T-helper 1 cell treated with Interleukin-12 subunit alpha and Interleukin-12 subunit beta and Interleukin-4 antibody, amounts not matched to agents 30 ng/mL and 1 ng/mL, for 36 hours (primary cell): ENCODE measurements around the gene PPP1R27. TPM values are rescaled to one million over a fixed set of nuclear protein-coding genes. Genes with fewer than 3 reads are reported as not detected.

Experiments used
- intact Hi-C: fragments of 100-400 bp; cut with micrococcal nuclease; formaldehyde crosslinking; loops from one replicate; pipeline ENCODE4 v1.15.1; 2024
- total RNA-seq: library from RNA; stranded (reverse); gene quantifications from 2 replicates; pipeline ENCODE4 v1.2.3, GENCODE V29; 2022

PPP1R27 gene
- total RNA-seq, 1 donor from 2014 or later: not detected

- intact Hi-C loops: no loop called here
Measured at GRCh38 chr17:81807839-81808238, 27.0 kb downstream of the PPP1R27 start.

DNA sequence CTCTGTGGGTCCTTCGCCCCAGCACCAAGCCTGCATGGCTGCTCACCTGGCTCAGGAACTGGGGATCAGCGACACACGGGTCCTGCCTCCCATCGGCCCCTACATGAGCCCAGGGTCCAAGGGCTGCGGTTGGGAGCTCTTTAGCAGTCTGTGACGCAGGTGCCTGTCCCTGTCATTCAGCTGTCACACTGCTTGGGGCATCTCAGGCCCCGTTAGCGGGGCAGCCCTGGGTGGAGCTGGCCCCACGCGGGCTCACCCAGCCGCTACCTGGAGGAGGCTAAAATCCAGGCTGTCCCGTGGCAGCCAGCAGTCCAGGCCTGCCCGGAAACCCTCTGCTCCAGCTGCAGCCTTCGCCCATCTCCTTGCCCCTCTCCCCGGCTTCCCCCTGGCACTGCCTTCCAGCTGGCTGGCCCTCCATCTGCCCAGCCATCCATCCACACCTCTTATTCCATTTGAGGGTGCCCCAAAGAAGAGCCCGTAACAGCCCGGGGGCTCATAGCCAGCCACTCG, 27.6 kb downstream of the PPP1R27 start:
- intact Hi-C loops: no loop called here

GRCh38 chr17:81806461-81807209, 28.2 kb downstream of the PPP1R27 start:
- intact Hi-C loops: no loop called here

DNA sequence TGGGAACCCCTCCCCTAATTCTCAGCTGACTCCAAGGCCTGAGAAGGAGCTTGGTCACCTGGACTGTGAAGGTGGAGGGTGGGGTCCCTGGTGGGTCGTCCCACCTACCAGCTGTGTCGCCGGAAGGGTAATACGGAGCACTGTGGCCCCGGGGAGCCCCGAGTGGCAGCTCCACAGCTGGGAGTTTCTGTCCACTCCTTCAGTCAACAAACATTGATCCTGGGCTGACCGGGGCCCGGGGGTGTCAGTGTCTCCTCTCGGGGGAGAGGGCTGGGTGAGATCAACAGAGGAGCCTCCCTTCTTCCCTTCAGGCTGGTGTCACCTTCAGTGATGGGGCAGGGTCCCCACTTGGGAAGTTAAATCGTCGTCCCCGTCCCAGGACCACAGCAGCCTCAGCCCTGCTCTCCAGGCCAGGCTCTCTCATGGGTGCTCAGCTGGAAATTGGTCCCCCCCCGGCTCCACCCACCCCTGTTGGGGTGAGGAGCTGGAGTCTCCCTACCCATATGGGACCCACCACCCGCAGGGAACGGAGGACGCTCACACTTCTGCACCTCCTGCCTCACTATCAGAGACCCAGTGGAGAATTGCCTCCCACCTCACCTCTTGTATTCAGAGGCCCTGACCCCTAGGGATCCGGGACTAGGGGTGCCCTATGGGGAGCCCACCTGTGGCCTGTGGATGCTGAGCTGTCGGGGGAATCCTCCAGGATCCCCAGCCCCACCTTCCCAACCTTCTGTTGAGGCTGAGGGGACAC, 29.0 kb downstream of the PPP1R27 start:
- intact Hi-C loops: no loop called here

DNA sequence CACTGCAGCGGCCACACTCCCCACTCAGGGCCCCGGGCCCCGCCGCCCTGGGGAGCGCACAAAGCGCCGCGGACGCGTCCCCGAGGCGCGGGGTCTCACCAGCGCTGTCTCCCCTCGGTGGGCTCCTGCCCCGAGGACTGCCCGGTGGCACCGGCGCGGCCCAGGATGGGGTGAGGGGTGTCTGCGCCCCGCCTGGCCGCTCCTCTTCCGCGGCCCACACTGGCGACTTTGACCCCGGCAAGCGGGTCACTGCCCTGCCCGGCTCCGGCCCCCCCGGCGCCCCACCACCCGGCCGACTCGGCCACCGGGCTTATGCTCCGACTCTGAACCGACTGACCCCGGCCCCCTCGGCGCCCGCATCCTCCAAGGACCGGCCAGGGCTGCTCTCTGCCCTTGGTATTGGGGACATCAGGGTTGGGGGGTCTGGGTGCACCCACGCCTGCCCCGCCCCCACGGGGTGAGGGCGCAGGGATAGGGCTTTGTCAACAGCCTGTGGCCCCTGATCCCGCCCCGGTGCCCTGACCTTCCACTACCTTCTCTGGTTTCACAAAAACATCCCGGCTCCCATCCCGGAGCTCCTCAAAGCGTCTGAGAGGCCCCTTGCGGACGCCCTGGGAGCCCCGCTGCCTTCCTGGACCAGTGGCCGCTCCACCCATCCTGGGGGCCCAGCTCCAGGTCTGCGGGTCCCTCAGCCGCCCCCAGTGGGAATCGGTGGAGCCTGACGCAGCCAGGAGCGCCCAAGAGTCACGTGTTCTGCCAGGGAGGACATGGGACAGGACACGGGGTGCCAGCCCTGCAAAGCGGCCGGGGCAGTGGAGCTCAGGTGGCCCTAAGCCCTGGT, 30.1 kb downstream of the PPP1R27 start:
- intact Hi-C loops: no loop called here

- intact Hi-C loops: no loop called here
Measured at GRCh38 chr17:81803728-81804558, 30.9 kb downstream of the PPP1R27 start, which contains the start of gene GCGR. GCGR (plus strand) TSS chr17:81804150; CDS start chr17:81809019, 4,869 bp downstream.

- intact Hi-C loops: no loop called here
Measured at GRCh38 chr17:81802856-81803643, 31.8 kb downstream of the PPP1R27 start.

GRCh38 chr17:81802048-81802758, 32.6 kb downstream of the PPP1R27 start:
- intact Hi-C loops: no loop called here

- intact Hi-C loops: no loop called here
Measured at GRCh38 chr17:81801327-81801726, 33.5 kb downstream of the PPP1R27 start.

DNA sequence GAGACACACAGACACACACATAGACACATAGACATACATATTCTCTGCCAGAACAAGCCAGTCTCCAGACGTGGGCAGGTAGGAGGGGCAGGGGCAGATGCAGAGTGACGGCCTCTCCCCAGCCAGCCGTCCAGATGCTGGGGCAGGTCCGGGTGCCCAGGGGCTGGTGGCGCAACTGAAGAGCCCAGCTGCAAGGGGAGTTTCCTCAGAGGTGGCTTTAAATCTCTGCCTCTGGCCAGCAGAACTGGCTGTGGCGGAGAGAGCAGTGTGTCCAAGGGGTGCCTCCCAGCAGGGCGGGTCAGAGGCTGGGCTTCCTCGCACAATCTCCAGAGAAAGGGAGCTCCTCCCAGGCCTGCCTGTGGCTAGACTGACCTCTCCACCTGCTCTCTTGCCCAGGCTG, 40.3 kb downstream of the PPP1R27 start:
- intact Hi-C loops: no loop called here

GRCh38 chr17:81794074-81794476, 40.8 kb downstream of the PPP1R27 start:
- intact Hi-C loops: no loop called here

GRCh38 chr17:81792675-81793615, 41.9 kb downstream of the PPP1R27 start:
- intact Hi-C loops: no loop called here

Other genes with a start within 250 kb of the PPP1R27 start
- 133 and 140 TPM in 2 replicates for gene NPLOC4, start 197.9 kb downstream of the PPP1R27 start, total RNA-seq
- 0.37 and 0.47 TPM in 2 replicates for gene TSPAN10, start 197.9 kb downstream of the PPP1R27 start, total RNA-seq
- 21.9 and 26.3 TPM in 2 replicates for gene PDE6G, start 178.5 kb downstream of the PPP1R27 start, total RNA-seq
- gene OXLD1, start 168.4 kb downstream of the PPP1R27 start, total RNA-seq: 48.1 and 48.8 TPM in 2 replicates
- 33.2 and 38.5 TPM in 2 replicates for gene CCDC137, start 168.3 kb downstream of the PPP1R27 start, total RNA-seq
- gene ARL16, start 151.3 kb downstream of the PPP1R27 start, total RNA-seq: 30.9 and 31.1 TPM in 2 replicates
- gene HGS, start 151.0 kb downstream of the PPP1R27 start, total RNA-seq: 127 TPM in 2 replicates
- gene MRPL12, start 131.7 kb downstream of the PPP1R27 start, total RNA-seq: 85.6 and 86.6 TPM in 2 replicates
- 25.9 and 26.9 TPM in 2 replicates for gene SLC25A10, start 122.8 kb downstream of the PPP1R27 start, total RNA-seq
- not detected in 2 replicates for gene GCGR, start 30.9 kb downstream of the PPP1R27 start, total RNA-seq
- 53.5 and 56.8 TPM in 2 replicates for gene MCRIP1, start 1.8 kb downstream of the PPP1R27 start, total RNA-seq
- 548 and 588 TPM in 2 replicates for gene P4HB, start 25.5 kb upstream of the PPP1R27 start, total RNA-seq
- gene ARHGDIA, start 36.3 kb upstream of the PPP1R27 start, total RNA-seq: 671 and 678 TPM in 2 replicates
- gene ALYREF, start 56.5 kb upstream of the PPP1R27 start, total RNA-seq: 167 and 172 TPM in 2 replicates
- gene ANAPC11, start 56.7 kb upstream of the PPP1R27 start, total RNA-seq: 108 and 111 TPM in 2 replicates
- gene NPB, start 67.2 kb upstream of the PPP1R27 start, total RNA-seq: 0.32 and 0.34 TPM in 2 replicates
- 36.7 and 38.2 TPM in 2 replicates for gene PCYT2, start 76.3 kb upstream of the PPP1R27 start, total RNA-seq
- gene SIRT7, start 83.1 kb upstream of the PPP1R27 start, total RNA-seq: 62.7 and 71.3 TPM in 2 replicates
- 26.2 and 28.5 TPM in 2 replicates for gene MAFG, start 92.7 kb upstream of the PPP1R27 start, total RNA-seq
- gene PYCR1, start 102.2 kb upstream of the PPP1R27 start, total RNA-seq: 36.0 and 42.3 TPM in 2 replicates
- not detected in 2 replicates for gene MYADML2, start 112.2 kb upstream of the PPP1R27 start, total RNA-seq
- 0.78 and 1.6 TPM in 2 replicates for gene NOTUM, start 126.1 kb upstream of the PPP1R27 start, total RNA-seq
- 34.4 and 38.2 TPM in 2 replicates for gene ASPSCR1, start 142.6 kb upstream of the PPP1R27 start, total RNA-seq
- gene CENPX, start 187.8 kb upstream of the PPP1R27 start, total RNA-seq: 71.2 and 71.7 TPM in 2 replicates
- 31.2 and 33.2 TPM in 2 replicates for gene LRRC45, start 188.3 kb upstream of the PPP1R27 start, total RNA-seq
- gene RAC3, start 196.6 kb upstream of the PPP1R27 start, total RNA-seq: 5.0 and 6.7 TPM in 2 replicates
- gene DCXR, start 202.6 kb upstream of the PPP1R27 start, total RNA-seq: 92.9 and 97.1 TPM in 2 replicates
- 26.7 and 28.2 TPM in 2 replicates for gene RFNG, start 216.8 kb upstream of the PPP1R27 start, total RNA-seq
- gene GPS1, start 216.8 kb upstream of the PPP1R27 start, total RNA-seq: 87.9 and 99.1 TPM in 2 replicates
- 131 and 136 TPM in 2 replicates for gene DUS1L, start 230.8 kb upstream of the PPP1R27 start, total RNA-seq